OCI-LY1 (cell line): Measurements from ENCODE around the gene PACSIN2.

Source experiments
- H2AFZ ChIP-seq: fragments of 200-600 bp; sonication (generic), shearing (Covaris generic); 2 replicates; pipeline ENCODE4 v1.6.0; 2014; ENCODE audit warnings: antibody characterized with exemption, mild to moderate bottlenecking, low read length
- H3F3A ChIP-seq: fragments of 200-600 bp; sonication (generic), shearing (Covaris generic); 2 replicates; pipeline ENCODE4 v1.6.0; 2014; ENCODE audit warnings: mild to moderate bottlenecking, antibody characterized with exemption, low read length, moderate library complexity; ENCODE audit not compliant: insufficient read depth
- H3K27ac ChIP-seq: fragments of 200-600 bp; sonication (generic); 2 replicates; pipeline ENCODE4 v1.5.1; 2014; ENCODE audit warnings: low read length, mixed run types, mild to moderate bottlenecking, low read depth; ENCODE audit not compliant: poor library complexity, severe bottlenecking
- H3K27me3 ChIP-seq: fragments of 200-600 bp; sonication (generic); 2 replicates; pipeline ENCODE4 v1.6.0; 2014; ENCODE audit warnings: antibody characterized with exemption, mild to moderate bottlenecking, low read length, moderate library complexity; ENCODE audit not compliant: insufficient read depth
- H3K36me3 ChIP-seq: fragments of 200-600 bp; sonication (generic); 2 replicates; pipeline ENCODE4 v1.6.1; 2014; ENCODE audit warnings: mild to moderate bottlenecking, antibody characterized with exemption, low read length, moderate library complexity, mixed read lengths; ENCODE audit not compliant: insufficient read depth
- H3K4me1 ChIP-seq: fragments of 200-600 bp; sonication (generic); 2 replicates; pipeline ENCODE4 v1.5.1; 2014; ENCODE audit warnings: mild to moderate bottlenecking, low read length, moderate library complexity; ENCODE audit not compliant: insufficient read depth, severe bottlenecking
- H3K4me2 ChIP-seq: fragments of 200-600 bp; sonication (generic), shearing (Covaris generic); 2 replicates; pipeline ENCODE4 v1.6.1; 2014; ENCODE audit warnings: low read length
- H3K4me3 ChIP-seq: fragments of 200-600 bp; sonication (generic); 2 replicates; pipeline ENCODE4 v1.5.1; 2014; ENCODE audit warnings: low read length, low read depth, mild to moderate bottlenecking, mixed read lengths; ENCODE audit not compliant: poor library complexity, severe bottlenecking
- H3K79me2 ChIP-seq: fragments of 200-600 bp; shearing (Covaris generic); 2 replicates; pipeline ENCODE4 v1.6.1; 2016; ENCODE audit warnings: mixed run types, low read length, mixed read lengths; ENCODE audit not compliant: insufficient read depth
- H3K9ac ChIP-seq: fragments of 200-600 bp; sonication (generic), shearing (Covaris generic); 2 replicates; pipeline ENCODE4 v1.6.1; 2014; ENCODE audit warnings: mild to moderate bottlenecking, low read length, mixed read lengths
- H3K9me2 ChIP-seq: fragments of 200-600 bp; sonication (generic), shearing (Covaris generic); 2 replicates; pipeline ENCODE4 v1.6.1; 2014; ENCODE audit warnings: low read depth, mild to moderate bottlenecking, low read length, mixed read lengths
- H3K9me3 ChIP-seq: fragments of 200-600 bp; shearing (Covaris generic); 2 replicates; pipeline ENCODE4 v1.6.1; 2014; ENCODE audit warnings: low read length, mixed read lengths
- H4K20me1 ChIP-seq: fragments of 200-600 bp; sonication (generic), shearing (Covaris generic); 2 replicates; pipeline ENCODE4 v1.6.0; 2016; ENCODE audit warnings: mild to moderate bottlenecking, low read length; ENCODE audit not compliant: insufficient read depth
- EZH2 ChIP-seq: fragments of 200-600 bp; sonication (generic), shearing (Covaris generic); IDR thresholded peaks from 2 replicates; pipeline ENCODE4 v1.8.0; 2017; ENCODE audit warnings: borderline replicate concordance, mixed run types, mild to moderate bottlenecking, antibody characterized with exemption, low read length, moderate library complexity, mixed read lengths
- TF ChIP-seq, protein P1 (sequence below): fragments of 200-600 bp; sonication (generic), shearing (Covaris generic); IDR thresholded peaks from 2 replicates; pipeline ENCODE4 v1.5.1; 2017; ENCODE audit warnings: mild to moderate bottlenecking, antibody characterized with exemption, low read length, moderate library complexity, mixed read lengths

Gene PACSIN2

DNA sequence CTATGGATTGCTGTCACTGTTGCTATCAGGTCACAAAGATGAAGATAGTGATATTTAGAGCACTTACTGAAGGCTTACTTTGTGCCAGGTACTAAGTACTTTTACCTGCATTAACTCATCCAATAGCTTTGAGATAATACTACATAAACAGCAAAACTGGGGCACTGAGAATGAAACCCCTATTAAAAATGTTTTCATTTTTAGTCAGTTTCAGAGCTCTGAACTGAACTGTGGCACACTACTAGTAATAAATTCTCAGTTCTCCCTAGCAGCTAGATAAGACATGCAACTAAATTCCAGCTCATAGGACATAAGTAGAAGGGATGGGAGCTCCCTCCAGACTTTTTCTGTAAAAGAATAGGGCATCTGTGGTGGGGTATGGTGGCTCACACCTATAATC is 181.8 kb downstream of the PACSIN2 start:
- no peaks in the 10 kb centered on the region for H4K20me1 ChIP-seq
- no peaks in the 10 kb centered on the region for H3F3A ChIP-seq
- no peak overlapping the region for H3K27ac ChIP-seq
- no peak overlapping the region for H3K4me2 ChIP-seq
- no peak overlapping the region for H2AFZ ChIP-seq
- peaks cover 5% of the 10 kb centered on the region for H3K4me1 ChIP-seq
- no peaks in the 10 kb centered on the region for H3K9me2 ChIP-seq
- H3K9me3 ChIP-seq = no peaks in the 10 kb centered on the region
- H3K27me3 ChIP-seq = no peaks in the 10 kb centered on the region
- TF ChIP-seq EZH2 = no peak
- TF ChIP-seq, protein P1, sequence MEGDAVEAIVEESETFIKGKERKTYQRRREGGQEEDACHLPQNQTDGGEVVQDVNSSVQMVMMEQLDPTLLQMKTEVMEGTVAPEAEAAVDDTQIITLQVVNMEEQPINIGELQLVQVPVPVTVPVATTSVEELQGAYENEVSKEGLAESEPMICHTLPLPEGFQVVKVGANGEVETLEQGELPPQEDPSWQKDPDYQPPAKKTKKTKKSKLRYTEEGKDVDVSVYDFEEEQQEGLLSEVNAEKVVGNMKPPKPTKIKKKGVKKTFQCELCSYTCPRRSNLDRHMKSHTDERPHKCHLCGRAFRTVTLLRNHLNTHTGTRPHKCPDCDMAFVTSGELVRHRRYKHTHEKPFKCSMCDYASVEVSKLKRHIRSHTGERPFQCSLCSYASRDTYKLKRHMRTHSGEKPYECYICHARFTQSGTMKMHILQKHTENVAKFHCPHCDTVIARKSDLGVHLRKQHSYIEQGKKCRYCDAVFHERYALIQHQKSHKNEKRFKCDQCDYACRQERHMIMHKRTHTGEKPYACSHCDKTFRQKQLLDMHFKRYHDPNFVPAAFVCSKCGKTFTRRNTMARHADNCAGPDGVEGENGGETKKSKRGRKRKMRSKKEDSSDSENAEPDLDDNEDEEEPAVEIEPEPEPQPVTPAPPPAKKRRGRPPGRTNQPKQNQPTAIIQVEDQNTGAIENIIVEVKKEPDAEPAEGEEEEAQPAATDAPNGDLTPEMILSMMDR = no peak
- no peak overlapping the region for H3K9ac ChIP-seq
- no peak overlapping the region for H3K4me3 ChIP-seq
- no peaks in the 10 kb centered on the region for H3K36me3 ChIP-seq
- H3K79me2 ChIP-seq = no peaks in the 10 kb centered on the region

DNA sequence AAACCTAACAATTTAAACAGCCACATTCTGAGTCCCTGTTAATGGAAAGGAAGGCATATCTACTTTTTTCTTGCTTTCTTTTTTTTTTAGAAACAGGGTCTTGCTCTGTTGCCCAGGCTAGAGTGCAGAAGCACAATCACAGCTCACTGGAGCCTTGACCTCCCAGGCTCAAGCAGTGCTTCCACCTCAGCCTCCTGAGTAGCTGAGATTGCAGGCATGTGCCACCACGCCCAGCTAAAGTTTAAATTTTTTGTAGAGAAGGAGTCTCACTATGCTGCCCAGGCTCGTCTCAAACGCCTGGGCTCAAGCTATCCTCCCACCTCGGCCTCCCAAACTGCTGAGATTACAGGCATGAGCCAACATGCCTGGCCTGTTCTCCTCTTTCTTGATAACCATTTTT is 183.2 kb downstream of the PACSIN2 start:
- H3K27ac ChIP-seq = no peak overlapping the region
- no peaks in the 10 kb centered on the region for H3K27me3 ChIP-seq
- no peak overlapping the region for H2AFZ ChIP-seq
- no peaks in the 10 kb centered on the region for H3K79me2 ChIP-seq
- H3K4me1 ChIP-seq = peaks cover 5% of the 10 kb centered on the region
- no peak overlapping the region for H3K4me3 ChIP-seq
- no peaks in the 10 kb centered on the region for H4K20me1 ChIP-seq
- H3K4me2 ChIP-seq = no peak overlapping the region
- TF ChIP-seq, protein P1 = no peak
- no peak for TF ChIP-seq EZH2
- H3K9ac ChIP-seq = no peak overlapping the region
- no peaks in the 10 kb centered on the region for H3F3A ChIP-seq
- no peaks in the 10 kb centered on the region for H3K36me3 ChIP-seq
- H3K9me2 ChIP-seq = no peaks in the 10 kb centered on the region
- H3K9me3 ChIP-seq = no peaks in the 10 kb centered on the region

DNA sequence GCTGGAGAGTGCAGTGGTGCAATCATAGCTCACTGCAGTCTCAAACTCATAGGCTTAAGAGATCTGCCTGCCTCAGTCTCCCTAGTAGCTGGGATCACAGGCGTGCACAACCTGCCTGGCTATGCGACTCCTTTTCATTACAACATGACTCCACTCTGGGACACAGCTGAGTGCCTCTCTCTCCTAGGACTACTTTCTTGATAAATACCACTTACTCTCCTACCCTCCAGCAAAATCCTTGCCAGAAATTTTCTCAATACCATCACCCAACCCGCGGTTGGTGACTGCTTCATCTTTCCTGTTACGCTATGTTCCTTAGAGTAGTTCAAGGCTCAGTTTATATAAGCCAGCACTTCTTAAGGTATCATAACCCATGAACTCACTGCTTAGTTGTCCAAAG is 184.8 kb downstream of the PACSIN2 start:
- H3K9me3 ChIP-seq = no peaks in the 10 kb centered on the region
- H2AFZ ChIP-seq = no peak overlapping the region
- no peaks in the 10 kb centered on the region for H3F3A ChIP-seq
- H3K9me2 ChIP-seq = no peaks in the 10 kb centered on the region
- H3K79me2 ChIP-seq = no peaks in the 10 kb centered on the region
- H3K4me3 ChIP-seq = no peak overlapping the region
- TF ChIP-seq, protein P1 = no peak
- no peak for TF ChIP-seq EZH2
- no peak overlapping the region for H3K9ac ChIP-seq
- H3K4me1 ChIP-seq = peaks cover 5% of the 10 kb centered on the region
- no peaks in the 10 kb centered on the region for H4K20me1 ChIP-seq
- H3K27ac ChIP-seq = no peak overlapping the region
- H3K27me3 ChIP-seq = no peaks in the 10 kb centered on the region
- H3K4me2 ChIP-seq = no peak overlapping the region
- no peaks in the 10 kb centered on the region for H3K36me3 ChIP-seq
